MM.1S (cell line): ENCODE results near the gene EXOSC5.

Experiments used
- CTCF ChIP-seq: fragments of 300-600 bp; sonication (generic); IDR thresholded peaks from 2 replicates; pipeline ENCODE4 v1.5.1; 2016; ENCODE audit warnings: antibody characterized with exemption, low read length, mixed read lengths
- EZH2 ChIP-seq: fragments of 300-600 bp; sonication (generic); optimal IDR thresholded peaks from 2 replicates; pipeline ENCODE3; 2017; ENCODE audit warnings: low read depth, mild to moderate bottlenecking, antibody characterized with exemption, low read length, mixed read lengths
- EZH2phosphoT487 ChIP-seq: fragments of 300-600 bp; sonication (generic); IDR thresholded peaks from 2 replicates; pipeline ENCODE4 v1.6.1; 2018; ENCODE audit warnings: antibody characterized with exemption, low read length

GRCh38 chr19:41357746-41358145, 39.4 kb downstream of the EXOSC5 start:
- TF ChIP-seq CTCF (no peak), EZH2phosphoT487 (no peak), EZH2 (no peak)
